Vagina (tissue), 2 donors: ENCODE data around the gene MGLL. TPM values are rescaled to one million over a fixed set of nuclear protein-coding genes. Genes with fewer than 3 reads are reported as not detected.

Experiments
- DNase-seq, 2 donors: peaks; one replicate each; pipeline ENCODE4 v3.0.0-alpha.2; 2017; ENCODE audit errors: extremely low spot score in 2 of 2
- H3K27ac ChIP-seq: fragments of 200-600 bp; sonication (generic); one replicate; pipeline ENCODE4 v1.5.1; 2019
- H3K27me3 ChIP-seq: fragments of 200-600 bp; sonication (generic); one replicate; pipeline ENCODE4 v1.5.1; 2019
- H3K36me3 ChIP-seq, 2 donors: fragments of 200-600 bp; sonication (generic); one replicate each; pipeline ENCODE4 v1.5.1; 2017 to 2019
- H3K4me1 ChIP-seq: fragments of 200-600 bp; sonication (generic); one replicate; pipeline ENCODE4 v1.5.1; 2019
- H3K4me3 ChIP-seq, 2 donors: fragments of 200-600 bp; sonication (generic); 1 replicate in 1 of 2; 2 replicates in 1 of 2; pipeline ENCODE4 v1.5.1; 2016 to 2019
- H3K9me3 ChIP-seq: fragments of 200-600 bp; sonication (generic); one replicate; pipeline ENCODE4 v1.5.1; 2019
- POLR2A ChIP-seq, 2 donors: fragments of 450-650 bp; IDR thresholded peaks; one replicate each; pipeline ENCODE4 v1.6.1; 2017; ENCODE audit warnings: antibody characterized with exemption in 2 of 2, mild to moderate bottlenecking in 2 of 2, moderate library complexity in 2 of 2
- POLR2AphosphoS5 ChIP-seq, 2 donors: sonication (generic); formaldehyde crosslinking; IDR thresholded peaks; one replicate each; pipeline ENCODE4 v1.9.0; 2017; ENCODE audit warnings: antibody characterized with exemption in 2 of 2, mild to moderate bottlenecking in 2 of 2, low read depth in 1 of 2; ENCODE audit not compliant: insufficient read depth in 1 of 2
- intact Hi-C: fragments of 100-400 bp; cut with DNase I; formaldehyde crosslinking; loops from one replicate; pipeline ENCODE4 v1.15.1; 2023
- total RNA-seq: library from RNA; depleted of rRNA; stranded (reverse); fragments of >200 nt; gene quantifications from one replicate; pipeline ENCODE4 v1.2.3, GENCODE V29; 2016
- TF ChIP-seq, protein P1 (sequence below), 3 experiments: fragments of 450-650 bp in 2 of 3; fragments of 200-600 bp in 1 of 3; sonication (generic) in 1 of 3; IDR thresholded peaks; one replicate each; pipeline ENCODE4 v1.5.1; 2017 to 2019; ENCODE audit warnings: antibody characterized with exemption in 3 of 3, mild to moderate bottlenecking in 2 of 3, moderate library complexity in 2 of 3

MGLL gene
- total RNA-seq, 1 donor from 2014 or later = 35.6 TPM

- DNase-seq = no peak
- intact Hi-C loops = no loop called here
- no peaks in the 10 kb centered on the region for H3K36me3 ChIP-seq
- no peaks in the 10 kb centered on the region for H3K9me3 ChIP-seq
- no peak overlapping the region for H3K27ac ChIP-seq
- TF ChIP-seq POLR2AphosphoS5 (IDR thresholded peaks at IDR 0.05; ENCODE audit: insufficient read depth in 1 of 2, low read depth in 1 of 2) (no peak), POLR2A (IDR thresholded peaks at IDR 0.05) (no peak)
- TF ChIP-seq, protein P1, sequence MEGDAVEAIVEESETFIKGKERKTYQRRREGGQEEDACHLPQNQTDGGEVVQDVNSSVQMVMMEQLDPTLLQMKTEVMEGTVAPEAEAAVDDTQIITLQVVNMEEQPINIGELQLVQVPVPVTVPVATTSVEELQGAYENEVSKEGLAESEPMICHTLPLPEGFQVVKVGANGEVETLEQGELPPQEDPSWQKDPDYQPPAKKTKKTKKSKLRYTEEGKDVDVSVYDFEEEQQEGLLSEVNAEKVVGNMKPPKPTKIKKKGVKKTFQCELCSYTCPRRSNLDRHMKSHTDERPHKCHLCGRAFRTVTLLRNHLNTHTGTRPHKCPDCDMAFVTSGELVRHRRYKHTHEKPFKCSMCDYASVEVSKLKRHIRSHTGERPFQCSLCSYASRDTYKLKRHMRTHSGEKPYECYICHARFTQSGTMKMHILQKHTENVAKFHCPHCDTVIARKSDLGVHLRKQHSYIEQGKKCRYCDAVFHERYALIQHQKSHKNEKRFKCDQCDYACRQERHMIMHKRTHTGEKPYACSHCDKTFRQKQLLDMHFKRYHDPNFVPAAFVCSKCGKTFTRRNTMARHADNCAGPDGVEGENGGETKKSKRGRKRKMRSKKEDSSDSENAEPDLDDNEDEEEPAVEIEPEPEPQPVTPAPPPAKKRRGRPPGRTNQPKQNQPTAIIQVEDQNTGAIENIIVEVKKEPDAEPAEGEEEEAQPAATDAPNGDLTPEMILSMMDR (IDR thresholded peaks at IDR 0.05) = no peak
- peaks cover 6% of the 10 kb centered on the region for H3K4me1 ChIP-seq
- H3K4me3 ChIP-seq = no peak overlapping the region
- no peaks in the 10 kb centered on the region for H3K27me3 ChIP-seq
Measured at GRCh38 chr3:127753898-127754410, 68.4 kb downstream of the MGLL start.

DNA sequence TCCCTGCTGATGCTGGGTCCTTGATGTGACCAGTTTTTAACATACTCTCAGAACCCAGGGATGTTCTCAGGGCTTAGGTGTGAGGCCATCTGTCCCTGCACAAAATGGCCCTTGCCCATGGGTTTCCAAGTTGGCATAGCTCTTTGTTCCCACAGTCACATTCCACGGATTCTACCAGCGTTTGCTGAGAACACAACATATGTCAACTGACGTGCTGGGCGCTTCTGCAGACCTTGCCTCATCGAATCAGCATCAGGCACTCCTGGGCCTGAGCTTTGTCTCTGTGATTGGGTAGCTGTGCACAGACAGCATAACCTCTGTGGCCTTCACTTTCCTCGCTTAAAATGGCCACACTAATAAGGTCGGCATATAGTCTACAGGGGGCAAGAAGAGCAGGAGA lies 69.0 kb downstream of the MGLL start:
- H3K27ac ChIP-seq = no peak overlapping the region
- no peak overlapping the region for H3K4me3 ChIP-seq
- no peak for DNase-seq
- no peaks in the 10 kb centered on the region for H3K36me3 ChIP-seq
- no peak for TF ChIP-seq POLR2AphosphoS5 (IDR thresholded peaks at IDR 0.05; ENCODE audit: insufficient read depth in 1 of 2, low read depth in 1 of 2)
- TF ChIP-seq, protein P1 (IDR thresholded peaks at IDR 0.05) = no peak
- no peaks in the 10 kb centered on the region for H3K27me3 ChIP-seq
- intact Hi-C loops = no loop called here
- peaks cover 12% of the 10 kb centered on the region for H3K4me1 ChIP-seq
- H3K9me3 ChIP-seq = no peaks in the 10 kb centered on the region

DNA sequence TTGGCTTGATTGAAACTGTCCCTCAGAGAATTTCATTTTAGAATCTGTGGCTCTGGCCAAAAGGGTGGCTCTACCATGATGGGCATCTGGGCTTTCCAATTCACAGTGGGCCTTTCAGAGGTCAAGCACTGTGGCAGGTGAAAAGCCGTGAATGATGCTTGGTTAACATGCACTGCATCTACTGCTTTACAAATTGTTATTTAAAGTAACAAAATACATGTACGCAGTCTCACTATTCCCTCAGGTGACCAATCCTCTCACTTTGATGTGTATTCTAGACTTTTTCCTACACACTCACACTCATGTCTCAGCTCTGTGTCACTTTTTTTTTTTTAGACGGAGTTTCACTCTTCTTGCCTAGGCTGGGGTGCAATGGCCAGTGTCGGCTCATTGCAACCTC lies 70.5 kb downstream of the MGLL start:
- intact Hi-C loops = no loop called here
- H3K9me3 ChIP-seq = no peaks in the 10 kb centered on the region
- H3K27me3 ChIP-seq = no peaks in the 10 kb centered on the region
- H3K36me3 ChIP-seq = no peaks in the 10 kb centered on the region
- H3K4me1 ChIP-seq = peaks cover 28% of the 10 kb centered on the region
- H3K27ac ChIP-seq = no peak overlapping the region
- H3K4me3 ChIP-seq = no peak overlapping the region
- DNase-seq = no peak
- TF ChIP-seq POLR2AphosphoS5 (IDR thresholded peaks at IDR 0.05; ENCODE audit: insufficient read depth in 1 of 2, low read depth in 1 of 2) = no peak
- TF ChIP-seq POLR2A (IDR thresholded peaks at IDR 0.05) = no peak
- TF ChIP-seq, protein P1 (IDR thresholded peaks at IDR 0.05) = no peak

- H3K9me3 ChIP-seq = no peaks in the 10 kb centered on the region
- intact Hi-C loops = no loop called here
- no peak overlapping the region for H3K27ac ChIP-seq
- no peak for DNase-seq
- TF ChIP-seq POLR2A (IDR thresholded peaks at IDR 0.05) (no peak), POLR2AphosphoS5 (IDR thresholded peaks at IDR 0.05; ENCODE audit: insufficient read depth in 1 of 2, low read depth in 1 of 2) (no peak)
- TF ChIP-seq, protein P1 (IDR thresholded peaks at IDR 0.05) = no peak
- H3K36me3 ChIP-seq = no peaks in the 10 kb centered on the region
- H3K4me1 ChIP-seq = peaks cover 34% of the 10 kb centered on the region
- no peaks in the 10 kb centered on the region for H3K27me3 ChIP-seq
- no peak overlapping the region for H3K4me3 ChIP-seq
Measured at GRCh38 chr3:127751163-127751621, 71.1 kb downstream of the MGLL start.

DNA sequence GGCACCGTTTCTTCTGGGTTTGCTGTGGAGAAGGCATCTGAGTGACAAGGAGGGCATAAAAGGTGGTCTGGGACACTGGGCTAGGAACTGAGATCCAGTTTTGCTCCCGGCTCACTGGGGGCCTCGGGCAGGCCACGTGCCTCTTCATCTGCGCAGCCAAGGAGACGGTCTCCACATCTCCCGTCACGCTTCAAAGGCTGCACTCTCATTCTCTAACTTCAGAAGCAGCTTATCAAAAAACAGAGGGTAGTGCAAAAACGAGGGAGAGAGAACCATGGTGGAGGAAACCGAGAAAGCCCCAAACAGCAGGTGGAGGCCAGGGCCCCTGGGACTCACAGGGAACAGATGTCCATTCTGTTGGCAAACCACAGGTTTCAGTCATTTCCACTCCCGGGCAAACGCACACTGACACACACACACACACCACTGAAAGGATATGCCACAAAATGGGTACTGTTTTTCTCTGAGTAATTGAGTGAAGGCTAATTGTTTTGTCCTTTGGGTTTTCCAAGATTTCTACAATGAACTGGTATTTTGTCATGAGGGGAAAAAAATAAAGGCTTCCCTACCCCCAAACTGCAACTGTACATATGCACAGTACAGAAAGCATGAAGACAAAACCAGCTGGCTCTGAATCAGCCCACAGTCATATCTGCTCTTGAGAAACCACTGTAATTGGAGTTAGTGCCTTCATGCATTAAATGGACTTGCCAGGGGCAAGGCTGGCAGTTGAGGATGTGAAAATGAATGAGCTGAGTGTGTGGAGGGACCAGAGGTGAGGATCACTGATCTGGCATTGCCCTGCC lies 71.9 kb downstream of the MGLL start:
- intact Hi-C loops = no loop called here
- H3K36me3 ChIP-seq = no peaks in the 10 kb centered on the region
- no peak for TF ChIP-seq POLR2A (IDR thresholded peaks at IDR 0.05)
- H3K27ac ChIP-seq = no peak overlapping the region
- peaks cover 34% of the 10 kb centered on the region for H3K4me1 ChIP-seq
- H3K27me3 ChIP-seq = no peaks in the 10 kb centered on the region
- no peak for DNase-seq
- no peaks in the 10 kb centered on the region for H3K9me3 ChIP-seq
- no peak overlapping the region for H3K4me3 ChIP-seq
